WERI-Rb-1 (cell line): ENCODE measurements around the gene MMP15.
"Not testable (repeated sequence)": the region's sequence is repeated elsewhere in the genome, so short reads cannot be mapped to it uniquely, and the experiment has no call there.

Experiments used
- DNase-seq: peaks from one replicate; pipeline ENCODE4 v3.0.0-alpha.2; 2020
- H3K27ac ChIP-seq: fragments of 250-450 bp; sonication (Bioruptor Pico); 2 replicates; pipeline ENCODE4 v1.5.1; 2020; ENCODE audit warnings: mild to moderate bottlenecking, moderate library complexity
- H3K27me3 ChIP-seq: fragments of 250-450 bp; sonication (Bioruptor Pico); 2 replicates; pipeline ENCODE4 v1.5.1; 2021; ENCODE audit warnings: mild to moderate bottlenecking, low read depth, moderate library complexity; ENCODE audit not compliant: insufficient read depth, severe bottlenecking
- H3K36me3 ChIP-seq: fragments of 250-450 bp; sonication (Bioruptor Pico); 2 replicates; pipeline ENCODE4 v1.5.1; 2020; ENCODE audit warnings: mild to moderate bottlenecking, moderate library complexity
- H3K4me3 ChIP-seq: 2 replicates; pipeline ENCODE4 v1.5.1; 2011; ENCODE audit warnings: low read depth, mild to moderate bottlenecking, control low read depth, low read length
- H3K9me3 ChIP-seq: fragments of 250-450 bp; sonication (Bioruptor Pico); 2 replicates; pipeline ENCODE4 v1.5.1; 2021; ENCODE audit warnings: mild to moderate bottlenecking, moderate library complexity; ENCODE audit not compliant: severe bottlenecking
- TF ChIP-seq, protein P1 (sequence below): IDR thresholded peaks from 2 replicates; pipeline ENCODE4 v1.5.1; 2011; ENCODE audit warnings: low read depth, mild to moderate bottlenecking, control low read depth, inconsistent platforms, low read length

Gene MMP15

DNA sequence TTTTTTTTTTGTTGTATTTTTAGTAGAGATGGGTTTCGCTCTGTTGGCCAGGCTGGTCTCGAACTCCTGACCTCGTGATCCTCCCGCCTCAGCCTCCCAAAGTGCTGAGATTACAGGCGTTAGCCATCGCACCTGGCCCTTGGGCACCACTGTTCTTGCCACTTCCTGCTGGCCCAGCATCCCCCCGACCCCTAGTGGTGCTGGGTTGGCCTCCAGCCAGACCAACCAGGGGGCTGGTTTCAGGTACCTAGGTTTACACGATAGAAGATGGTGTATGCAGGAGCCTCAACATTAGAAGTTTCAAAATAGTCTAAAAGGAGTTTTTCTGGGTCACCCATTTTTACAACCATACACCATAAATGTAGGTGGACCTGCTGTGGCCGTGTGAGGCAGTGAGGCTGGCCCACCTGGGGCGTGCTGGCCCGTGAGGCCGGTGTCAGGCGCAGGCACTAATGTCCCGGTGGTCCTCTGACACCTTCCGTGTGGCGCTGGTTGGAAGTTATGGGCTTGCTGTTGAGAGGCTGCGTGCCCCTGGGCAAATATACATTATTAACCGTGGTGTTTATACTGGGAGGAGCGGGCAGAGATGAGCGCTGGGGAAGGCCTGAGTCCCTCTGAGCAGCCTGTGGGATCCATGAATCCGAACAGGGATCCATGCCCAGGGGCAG lies 60.2 kb downstream of the MMP15 start:
- TF ChIP-seq, protein P1, sequence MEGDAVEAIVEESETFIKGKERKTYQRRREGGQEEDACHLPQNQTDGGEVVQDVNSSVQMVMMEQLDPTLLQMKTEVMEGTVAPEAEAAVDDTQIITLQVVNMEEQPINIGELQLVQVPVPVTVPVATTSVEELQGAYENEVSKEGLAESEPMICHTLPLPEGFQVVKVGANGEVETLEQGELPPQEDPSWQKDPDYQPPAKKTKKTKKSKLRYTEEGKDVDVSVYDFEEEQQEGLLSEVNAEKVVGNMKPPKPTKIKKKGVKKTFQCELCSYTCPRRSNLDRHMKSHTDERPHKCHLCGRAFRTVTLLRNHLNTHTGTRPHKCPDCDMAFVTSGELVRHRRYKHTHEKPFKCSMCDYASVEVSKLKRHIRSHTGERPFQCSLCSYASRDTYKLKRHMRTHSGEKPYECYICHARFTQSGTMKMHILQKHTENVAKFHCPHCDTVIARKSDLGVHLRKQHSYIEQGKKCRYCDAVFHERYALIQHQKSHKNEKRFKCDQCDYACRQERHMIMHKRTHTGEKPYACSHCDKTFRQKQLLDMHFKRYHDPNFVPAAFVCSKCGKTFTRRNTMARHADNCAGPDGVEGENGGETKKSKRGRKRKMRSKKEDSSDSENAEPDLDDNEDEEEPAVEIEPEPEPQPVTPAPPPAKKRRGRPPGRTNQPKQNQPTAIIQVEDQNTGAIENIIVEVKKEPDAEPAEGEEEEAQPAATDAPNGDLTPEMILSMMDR: no peak
- DNase-seq: no peak
- H3K27ac ChIP-seq: no peak overlapping the region
- H3K9me3 ChIP-seq: peaks cover 3% of the 10 kb centered on the region
- no peaks in the 10 kb centered on the region for H3K36me3 ChIP-seq
- no peaks in the 10 kb centered on the region for H3K27me3 ChIP-seq
- H3K4me3 ChIP-seq: no peak overlapping the region

DNA sequence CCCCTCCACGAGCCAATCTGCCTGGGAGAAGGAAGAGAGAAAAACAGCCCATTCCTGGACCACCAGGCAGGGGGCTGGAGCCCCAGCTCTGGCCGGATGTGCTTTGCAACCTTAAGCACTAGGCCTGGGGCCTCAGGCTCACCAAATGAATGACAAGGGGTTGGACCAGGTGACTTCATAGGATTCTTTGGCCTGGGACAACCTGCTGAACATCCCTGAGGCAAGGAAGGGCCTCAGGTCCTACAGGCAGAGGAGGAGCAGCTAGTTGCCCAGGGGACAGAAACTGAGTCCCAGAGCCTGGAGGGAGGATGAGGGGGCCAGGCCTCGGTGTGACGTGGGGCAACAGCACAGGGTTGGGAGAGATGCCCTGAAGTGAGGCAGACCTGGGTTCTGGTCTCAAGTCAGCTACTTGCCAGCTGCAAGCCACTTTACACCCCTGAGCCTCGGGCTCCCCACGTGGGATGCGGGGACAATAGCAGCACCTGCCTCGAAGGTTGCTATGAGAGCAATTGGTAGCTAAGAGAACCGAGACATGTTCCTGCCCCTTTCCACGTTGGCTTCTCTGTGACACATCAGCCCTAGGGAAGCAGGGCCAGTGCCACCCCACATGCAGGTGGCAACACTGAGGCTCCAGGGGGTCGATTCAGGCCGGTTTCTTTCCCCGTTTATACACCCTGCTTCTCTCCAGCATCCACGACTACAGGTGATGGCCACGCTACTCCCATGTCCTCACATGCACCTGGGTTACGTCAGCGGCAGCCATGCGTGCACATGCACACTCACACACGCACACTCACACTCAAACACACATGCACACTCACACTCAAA lies 61.0 kb downstream of the MMP15 start:
- Histone ChIP-seq H3K9me3 (peaks cover 3% of the 10 kb centered on the region), H3K36me3 (no peaks in the 10 kb centered on the region), H3K27ac (no peak overlapping the region), H3K27me3 (no peaks in the 10 kb centered on the region), H3K4me3 (no peak overlapping the region)
- TF ChIP-seq, protein P1: no peak
- DNase-seq: no peak

- TF ChIP-seq, protein P1: no peak
- no peak overlapping the region for H3K27ac ChIP-seq
- no peak overlapping the region for H3K4me3 ChIP-seq
- H3K9me3 ChIP-seq: peaks cover 3% of the 10 kb centered on the region
- H3K36me3 ChIP-seq: no peaks in the 10 kb centered on the region
- H3K27me3 ChIP-seq: no peaks in the 10 kb centered on the region
- DNase-seq: no peak
These were observed 61.8 kb downstream of the MMP15 start for GRCh38 chr16:58087209-58087913.

DNA sequence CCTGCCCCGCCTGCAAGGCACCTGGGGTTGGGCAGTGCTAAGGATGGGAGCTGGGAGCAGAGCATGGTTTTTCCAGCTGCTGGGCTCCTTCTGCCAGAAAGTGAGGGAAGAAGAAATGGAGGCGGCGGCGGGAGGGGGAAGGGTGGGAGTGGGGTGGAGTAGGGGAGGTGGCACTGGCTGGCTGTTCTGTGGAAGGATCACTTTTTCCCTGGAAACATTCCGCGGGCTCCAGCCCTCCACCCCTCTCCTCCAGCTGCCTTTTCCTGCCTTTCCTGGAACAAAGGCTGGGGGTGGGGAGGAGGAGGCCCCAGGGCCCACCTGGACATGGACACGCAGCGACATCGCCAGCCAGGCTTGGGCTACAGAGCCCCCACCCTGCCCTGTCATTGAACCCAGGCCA lies 62.5 kb downstream of the MMP15 start:
- no peak overlapping the region for H3K27ac ChIP-seq
- H3K36me3 ChIP-seq: no peaks in the 10 kb centered on the region
- H3K4me3 ChIP-seq: no peak overlapping the region
- H3K27me3 ChIP-seq: no peaks in the 10 kb centered on the region
- H3K9me3 ChIP-seq: peaks cover 3% of the 10 kb centered on the region
- TF ChIP-seq, protein P1: no peak
- no peak for DNase-seq

DNA sequence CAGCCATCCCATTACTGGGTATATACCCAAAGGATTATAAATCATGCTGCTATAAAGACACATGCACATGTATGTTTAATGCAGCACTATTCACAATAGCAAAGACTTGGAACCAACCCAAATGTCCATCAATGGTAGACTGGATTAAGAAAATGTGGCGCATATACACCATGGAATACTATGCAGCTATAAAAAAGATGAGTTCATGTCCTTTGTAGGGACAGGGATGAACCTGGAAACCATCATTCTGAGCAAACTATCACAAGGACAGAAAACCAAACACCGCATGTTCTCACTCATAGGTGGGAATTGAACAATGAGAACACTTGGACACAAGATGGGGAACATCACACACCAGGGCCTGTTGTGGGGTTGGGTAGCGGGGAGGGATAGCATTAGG lies 64.8 kb downstream of the MMP15 start:
- not testable (repeated sequence) for H3K36me3 ChIP-seq, H3K27me3 ChIP-seq, H3K9me3 ChIP-seq, DNase-seq, H3K4me3 ChIP-seq, H3K27ac ChIP-seq

- Histone ChIP-seq H3K4me3 (no peak overlapping the region), H3K36me3 (no peaks in the 10 kb centered on the region), H3K9me3 (peaks cover 3% of the 10 kb centered on the region), H3K27ac (no peak overlapping the region), H3K27me3 (no peaks in the 10 kb centered on the region)
- TF ChIP-seq, protein P1: no peak
- DNase-seq: no peak
These were observed 68.5 kb downstream of the MMP15 start for GRCh38 chr16:58094026-58094425.
